HK-2 (cell line): ENCODE results near the gene TBL3.
"Not testable (repeated sequence)": the region's sequence is repeated elsewhere in the genome, so short reads cannot be mapped to it uniquely, and the experiment has no call there.

Source experiments
- DNase-seq: peaks from one replicate; pipeline ENCODE4 v3.0.0-alpha.2; 2018; ENCODE audit not compliant: unreplicated experiment

TBL3 gene

GRCh38 chr16:1998852-1999801 lies 27.3 kb downstream of the TBL3 start:
- DNase-seq = no peak

- no peak for DNase-seq
These were observed 28.1 kb downstream of the TBL3 start for GRCh38 chr16:1999866-2000514.

- DNase-seq = no peak
These were observed 29.2 kb downstream of the TBL3 start for GRCh38 chr16:2001035-2001434.

GRCh38 chr16:2001456-2002355 lies 29.9 kb downstream of the TBL3 start:
- no peak for DNase-seq

GRCh38 chr16:2002406-2003230 lies 30.8 kb downstream of the TBL3 start:
- DNase-seq = no peak

GRCh38 chr16:2003231-2003826 lies 31.5 kb downstream of the TBL3 start:
- no peak for DNase-seq

- DNase-seq = peak; percentile 61
These were observed 32.2 kb downstream of the TBL3 start for GRCh38 chr16:2003827-2004641.

GRCh38 chr16:2004795-2005517 lies 33.1 kb downstream of the TBL3 start:
- DNase-seq = no peak

- no peak for DNase-seq
These were observed 33.8 kb downstream of the TBL3 start for GRCh38 chr16:2005646-2006045.

GRCh38 chr16:2006317-2006716 lies 34.5 kb downstream of the TBL3 start:
- no peak for DNase-seq

GRCh38 chr16:2007081-2007836 lies 35.4 kb downstream of the TBL3 start:
- DNase-seq = no peak

GRCh38 chr16:2008009-2008526 lies 36.2 kb downstream of the TBL3 start:
- no peak for DNase-seq

GRCh38 chr16:2008631-2009163 lies 36.8 kb downstream of the TBL3 start:
- DNase-seq = peak; percentile 28

GRCh38 chr16:2009164-2009711 lies 37.4 kb downstream of the TBL3 start:
- DNase-seq = no peak

GRCh38 chr16:2009791-2010510 lies 38.1 kb downstream of the TBL3 start, which contains the start of gene ZNF598:
Gene ZNF598, minus strand, starts transcription at chr16:2009821.
- peak; percentile 70 for DNase-seq

GRCh38 chr16:2011726-2012125 lies 39.9 kb downstream of the TBL3 start:
- not testable (repeated sequence) for DNase-seq

- no peak for DNase-seq
These were observed 41.7 kb downstream of the TBL3 start for GRCh38 chr16:2013527-2013926.
